ENCODE results near the gene CDYL.

The CDYL gene

GRCh38 chr6:4940416-4940815 is 164.2 kb downstream of the CDYL start:
- DNase-seq, result no peak

GRCh38 chr6:4941782-4942672 is 165.8 kb downstream of the CDYL start:
- no peak for DNase-seq

GRCh38 chr6:4942673-4943009 is 166.4 kb downstream of the CDYL start:
- no peak for DNase-seq

- no peak for DNase-seq
Measured at GRCh38 chr6:4943716-4944115, 167.5 kb downstream of the CDYL start.

GRCh38 chr6:4944325-4944724 is 168.1 kb downstream of the CDYL start:
- DNase-seq, result no peak

GRCh38 chr6:4946521-4946920 is 170.3 kb downstream of the CDYL start:
- DNase-seq, result no peak

- DNase-seq, result no peak
Measured at GRCh38 chr6:4947716-4948115, 171.5 kb downstream of the CDYL start.

- DNase-seq, result no peak
Measured at GRCh38 chr6:4948781-4949450, 172.7 kb downstream of the CDYL start.

GRCh38 chr6:4950076-4950475 is 173.9 kb downstream of the CDYL start:
- DNase-seq, result no peak

GRCh38 chr6:4950836-4951533 is 174.8 kb downstream of the CDYL start:
- DNase-seq, result no peak

- DNase-seq, result no peak
Measured at GRCh38 chr6:4953440-4953839, 177.2 kb downstream of the CDYL start.

GRCh38 chr6:4956625-4957024 is 180.4 kb downstream of the CDYL start:
- no peak for DNase-seq

GRCh38 chr6:4957521-4958231 is 181.5 kb downstream of the CDYL start:
- DNase-seq, result no peak

GRCh38 chr6:4958624-4959023 is 182.4 kb downstream of the CDYL start:
- no peak for DNase-seq

- no peak for DNase-seq
Measured at GRCh38 chr6:4961322-4962168, 185.3 kb downstream of the CDYL start.

- no peak for DNase-seq
Measured at GRCh38 chr6:4962905-4963304, 186.7 kb downstream of the CDYL start.

- DNase-seq, result no peak
Measured at GRCh38 chr6:4964675-4965561, 188.7 kb downstream of the CDYL start.

- DNase-seq, result no peak
Measured at GRCh38 chr6:4965562-4966389, 189.6 kb downstream of the CDYL start.

GRCh38 chr6:4967301-4968030 is 191.3 kb downstream of the CDYL start:
- no peak for DNase-seq

Measured in cerebellar nuclear complex (tissue), 1 donor.